Astrocyte (in vitro differentiated cells and primary cell): ENCODE measurements around the gene RBM47. TPM values are rescaled to one million over a fixed set of nuclear protein-coding genes. Genes with fewer than 3 reads are reported as not detected.

Source experiments
- DNase-seq: peaks from one replicate; pipeline ENCODE4 v3.0.0-alpha.2; 2010; ENCODE audit warnings: low read depth
- FAIRE-seq: peaks from 2 replicates; lab custom pipeline; 2011; peaks lifted over from hg19 to GRCh38; lab: Jason Lieb, UNC
- H2AFZ ChIP-seq: 2 replicates; pipeline ENCODE4 v1.6.0; 2012; ENCODE audit warnings: low read depth, low read length, inconsistent platforms
- H3K27ac ChIP-seq: 2 replicates; pipeline ENCODE4 v1.5.1; 2011; ENCODE audit warnings: low read depth, low read length, inconsistent platforms
- H3K27me3 ChIP-seq: 2 replicates; pipeline ENCODE4 v1.6.0; 2011; ENCODE audit warnings: low read length, inconsistent platforms; ENCODE audit not compliant: insufficient read depth
- H3K36me3 ChIP-seq: 2 replicates; pipeline ENCODE4 v1.5.1; 2011; ENCODE audit warnings: low read length, inconsistent platforms; ENCODE audit not compliant: insufficient read depth
- H3K4me1 ChIP-seq: 2 replicates; pipeline ENCODE4 v1.5.1; 2011; ENCODE audit warnings: low read length, inconsistent platforms; ENCODE audit not compliant: insufficient read depth
- H3K4me2 ChIP-seq: 2 replicates; pipeline ENCODE4 v1.6.0; 2012; ENCODE audit warnings: low read length, inconsistent platforms
- H3K4me3 ChIP-seq: 2 replicates; pipeline ENCODE4 v1.5.1; 2011; ENCODE audit warnings: low read depth, mild to moderate bottlenecking, low read length, inconsistent platforms; ENCODE audit not compliant: insufficient read depth
- H3K79me2 ChIP-seq: 2 replicates; pipeline ENCODE4 v1.6.0; 2012; ENCODE audit warnings: mild to moderate bottlenecking, low read length, inconsistent platforms; ENCODE audit not compliant: insufficient read depth
- H3K9ac ChIP-seq: 2 replicates; pipeline ENCODE4 v1.6.0; 2012; ENCODE audit warnings: mild to moderate bottlenecking, low read length, inconsistent platforms
- H3K9me3 ChIP-seq: 2 replicates; pipeline ENCODE4 v1.5.1; 2012; ENCODE audit warnings: low read depth, mild to moderate bottlenecking, low read length, inconsistent platforms; ENCODE audit not compliant: insufficient read depth
- H4K20me1 ChIP-seq: 2 replicates; pipeline ENCODE4 v1.6.0; 2012; ENCODE audit warnings: low read length, inconsistent platforms; ENCODE audit not compliant: insufficient read depth
- H3K27ac Mint-ChIP-seq: one replicate; pipeline ENCODE4 v1.8.0; 2021; ENCODE audit warnings: mild to moderate bottlenecking, mixed read lengths; ENCODE audit not compliant: unreplicated experiment
- H3K27me3 Mint-ChIP-seq: one replicate; pipeline ENCODE4 v1.8.0; 2021; ENCODE audit warnings: low read depth, mixed read lengths; ENCODE audit not compliant: unreplicated experiment
- H3K36me3 Mint-ChIP-seq: one replicate; pipeline ENCODE4 v1.8.0; 2021; ENCODE audit warnings: low read depth, mixed read lengths; ENCODE audit not compliant: unreplicated experiment
- H3K4me1 Mint-ChIP-seq: one replicate; pipeline ENCODE4 v1.8.0; 2021; ENCODE audit warnings: low read depth, mixed read lengths; ENCODE audit not compliant: unreplicated experiment
- H3K4me3 Mint-ChIP-seq: one replicate; pipeline ENCODE4 v1.8.0; 2021; ENCODE audit warnings: mild to moderate bottlenecking, moderate library complexity, mixed read lengths; ENCODE audit not compliant: unreplicated experiment
- H3K9me3 Mint-ChIP-seq: one replicate; pipeline ENCODE4 v1.8.0; 2021; ENCODE audit warnings: mild to moderate bottlenecking, mixed read lengths; ENCODE audit not compliant: unreplicated experiment
- EZH2 ChIP-seq: IDR thresholded peaks from 2 replicates; pipeline ENCODE4 v1.6.1; 2012; ENCODE audit warnings: mild to moderate bottlenecking, low read length, inconsistent platforms; ENCODE audit not compliant: insufficient read depth
- total RNA-seq: library from RNA; stranded (reverse); gene quantifications from 2 replicates; pipeline ENCODE4 v1.2.1, GENCODE V29; 2021
- TF ChIP-seq, protein P1 (sequence below): IDR thresholded peaks from 2 replicates; pipeline ENCODE4 v1.5.1; 2011; ENCODE audit warnings: low read depth, mild to moderate bottlenecking, inconsistent platforms, low read length, moderate library complexity; ENCODE audit not compliant: insufficient read depth

The RBM47 gene
- total RNA-seq, 1 donor from 2014 or later: 2.9 TPM

DNA sequence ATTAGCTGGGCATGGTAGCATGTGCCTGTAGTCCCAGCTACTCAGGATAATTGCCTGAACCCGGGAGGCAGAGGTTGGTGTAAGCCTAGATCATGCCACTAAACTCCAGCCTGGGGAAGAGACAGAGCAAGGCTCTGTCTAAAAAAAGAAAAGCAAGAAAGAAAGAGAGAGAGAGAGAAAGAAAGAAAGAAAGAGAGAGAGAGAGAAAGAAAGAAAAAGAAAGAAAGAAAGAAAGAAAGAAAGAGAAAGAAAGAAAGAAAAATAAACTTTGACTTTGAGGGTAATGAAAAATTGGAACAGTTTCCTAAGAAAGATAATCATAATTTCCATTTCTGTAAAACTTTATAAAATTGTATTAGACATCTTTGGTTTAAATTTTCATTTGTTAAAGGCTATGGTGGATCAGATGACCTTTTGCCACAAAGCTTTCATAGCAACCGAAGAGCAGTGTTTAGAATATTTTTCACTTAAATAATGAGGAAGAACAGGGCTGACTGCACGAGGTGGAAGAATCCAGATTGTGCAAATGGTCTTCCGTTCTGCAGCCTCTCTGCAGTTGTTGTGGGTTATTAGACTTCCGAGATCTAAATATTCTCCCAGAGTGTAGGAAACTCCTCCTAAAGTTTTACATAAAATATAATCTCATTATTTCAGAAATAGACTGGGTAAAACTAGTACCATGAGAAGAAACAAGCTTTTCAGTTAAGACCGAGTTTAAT, 55.9 kb downstream of the RBM47 start:
- DNase-seq: no peak
- Histone ChIP-seq H3K79me2 (no peaks in the 10 kb centered on the region), H3K4me1 (peaks cover 7% of the 10 kb centered on the region), H3K27ac (no peak overlapping the region), H3K4me2 (no peak overlapping the region), H3K36me3 (no peaks in the 10 kb centered on the region), H4K20me1 (no peaks in the 10 kb centered on the region), H3K27me3 (no peaks in the 10 kb centered on the region), H3K9ac (no peak overlapping the region), H3K9me3 (no peaks in the 10 kb centered on the region), H2AFZ (no peak overlapping the region), H3K4me3 (no peak overlapping the region)
- no peak for FAIRE-seq
- H3K4me1 Mint-ChIP-seq: peaks cover 16% of the 10 kb centered on the region
- H3K9me3 Mint-ChIP-seq: no peaks in the 10 kb centered on the region
- H3K27ac Mint-ChIP-seq: no peak overlapping the region
- H3K36me3 Mint-ChIP-seq: no peaks in the 10 kb centered on the region
- H3K27me3 Mint-ChIP-seq: no peaks in the 10 kb centered on the region
- H3K4me3 Mint-ChIP-seq: no peak overlapping the region
- TF ChIP-seq, protein P1, sequence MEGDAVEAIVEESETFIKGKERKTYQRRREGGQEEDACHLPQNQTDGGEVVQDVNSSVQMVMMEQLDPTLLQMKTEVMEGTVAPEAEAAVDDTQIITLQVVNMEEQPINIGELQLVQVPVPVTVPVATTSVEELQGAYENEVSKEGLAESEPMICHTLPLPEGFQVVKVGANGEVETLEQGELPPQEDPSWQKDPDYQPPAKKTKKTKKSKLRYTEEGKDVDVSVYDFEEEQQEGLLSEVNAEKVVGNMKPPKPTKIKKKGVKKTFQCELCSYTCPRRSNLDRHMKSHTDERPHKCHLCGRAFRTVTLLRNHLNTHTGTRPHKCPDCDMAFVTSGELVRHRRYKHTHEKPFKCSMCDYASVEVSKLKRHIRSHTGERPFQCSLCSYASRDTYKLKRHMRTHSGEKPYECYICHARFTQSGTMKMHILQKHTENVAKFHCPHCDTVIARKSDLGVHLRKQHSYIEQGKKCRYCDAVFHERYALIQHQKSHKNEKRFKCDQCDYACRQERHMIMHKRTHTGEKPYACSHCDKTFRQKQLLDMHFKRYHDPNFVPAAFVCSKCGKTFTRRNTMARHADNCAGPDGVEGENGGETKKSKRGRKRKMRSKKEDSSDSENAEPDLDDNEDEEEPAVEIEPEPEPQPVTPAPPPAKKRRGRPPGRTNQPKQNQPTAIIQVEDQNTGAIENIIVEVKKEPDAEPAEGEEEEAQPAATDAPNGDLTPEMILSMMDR: no peak
- TF ChIP-seq EZH2: no peak

- no peaks in the 10 kb centered on the region for H3K36me3 Mint-ChIP-seq
- Histone ChIP-seq H3K36me3 (no peaks in the 10 kb centered on the region), H3K79me2 (no peaks in the 10 kb centered on the region), H3K4me3 (no peak overlapping the region), H2AFZ (no peak overlapping the region), H3K4me2 (no peak overlapping the region), H3K27ac (no peak overlapping the region), H4K20me1 (no peaks in the 10 kb centered on the region), H3K9ac (no peak overlapping the region), H3K9me3 (no peaks in the 10 kb centered on the region), H3K27me3 (no peaks in the 10 kb centered on the region), H3K4me1 (peaks cover 7% of the 10 kb centered on the region)
- DNase-seq (no peak), FAIRE-seq (no peak)
- H3K9me3 Mint-ChIP-seq: no peaks in the 10 kb centered on the region
- H3K4me1 Mint-ChIP-seq: peaks cover 16% of the 10 kb centered on the region
- no peak overlapping the region for H3K27ac Mint-ChIP-seq
- TF ChIP-seq, protein P1: no peak
- no peak for TF ChIP-seq EZH2
- H3K27me3 Mint-ChIP-seq: no peaks in the 10 kb centered on the region
- no peak overlapping the region for H3K4me3 Mint-ChIP-seq
Observed at GRCh38 chr4:40572692-40573310, 56.9 kb downstream of the RBM47 start.

GRCh38 chr4:40571208-40571607, 58.5 kb downstream of the RBM47 start:
- Histone ChIP-seq H3K27me3 (no peaks in the 10 kb centered on the region), H3K9ac (no peak overlapping the region), H4K20me1 (no peaks in the 10 kb centered on the region), H3K4me2 (no peak overlapping the region), H3K36me3 (no peaks in the 10 kb centered on the region), H3K4me1 (no peaks in the 10 kb centered on the region), H3K9me3 (no peaks in the 10 kb centered on the region), H2AFZ (no peak overlapping the region), H3K79me2 (no peaks in the 10 kb centered on the region), H3K4me3 (no peak overlapping the region), H3K27ac (no peak overlapping the region)
- Mint-ChIP-seq H3K36me3 (no peaks in the 10 kb centered on the region), H3K27ac (no peak overlapping the region), H3K9me3 (no peaks in the 10 kb centered on the region), H3K4me1 (peaks cover 6% of the 10 kb centered on the region), H3K27me3 (no peaks in the 10 kb centered on the region), H3K4me3 (no peak overlapping the region)
- FAIRE-seq (no peak), DNase-seq (no peak)
- TF ChIP-seq, protein P1: no peak
- no peak for TF ChIP-seq EZH2
